NCI-H2196 treated with DMSO at 0.1 percent for 48 hours (cell line): ENCODE data around the gene B4GALT2.

ENCODE experiments used
- DNase-seq: peaks from one replicate; lab custom pipeline; 2025; ENCODE audit not compliant: unreplicated experiment; lab: John Stamatoyannopoulos, UW

Gene B4GALT2

GRCh38 chr1:43984855-43985254, 5.8 kb downstream of the B4GALT2 start:
- no peak for DNase-seq

- DNase-seq: no peak
Measured at GRCh38 chr1:43985984-43986595, 7.1 kb downstream of the B4GALT2 start.

- no peak for DNase-seq
Measured at GRCh38 chr1:43986712-43987111, 7.7 kb downstream of the B4GALT2 start.

- DNase-seq: no peak
Measured at GRCh38 chr1:43987159-43987902, 8.3 kb downstream of the B4GALT2 start.

GRCh38 chr1:43990271-43991199, 11.5 kb downstream of the B4GALT2 start:
- no peak for DNase-seq

- no peak for DNase-seq
Measured at GRCh38 chr1:43991200-43991475, 12.1 kb downstream of the B4GALT2 start.

- DNase-seq: peak; percentile 87
Measured at GRCh38 chr1:43991476-43992231, 12.6 kb downstream of the B4GALT2 start, which contains the start of gene CCDC24. Gene CCDC24 (plus strand): TSS chr1:43991599. CDS start chr1:43991879, 280 bp downstream.

GRCh38 chr1:43992232-43992995, 13.4 kb downstream of the B4GALT2 start:
- no peak for DNase-seq

- no peak for DNase-seq
Measured at GRCh38 chr1:43993206-43993914, 14.3 kb downstream of the B4GALT2 start.

GRCh38 chr1:43994071-43994470, 15.1 kb downstream of the B4GALT2 start:
- DNase-seq: no peak

- DNase-seq: no peak
Measured at GRCh38 chr1:43994794-43995790, 16.1 kb downstream of the B4GALT2 start.

GRCh38 chr1:43995984-43996732, 17.1 kb downstream of the B4GALT2 start:
- DNase-seq: no peak

GRCh38 chr1:43996733-43997115, 17.7 kb downstream of the B4GALT2 start:
- no peak for DNase-seq

- DNase-seq: no peak
Measured at GRCh38 chr1:43997295-43997999, 18.4 kb downstream of the B4GALT2 start.

GRCh38 chr1:43998000-43998378, 19.0 kb downstream of the B4GALT2 start:
- DNase-seq: no peak

- no peak for DNase-seq
Measured at GRCh38 chr1:43999455-43999854, 20.4 kb downstream of the B4GALT2 start.

- DNase-seq: no peak
Measured at GRCh38 chr1:44000122-44000665, 21.2 kb downstream of the B4GALT2 start.
